NAMALWA (cell line): ENCODE measurements around the gene GPC5.
A peak's percentile ranks its signal among the peaks of the same experiment; 100 is the strongest.
"Not testable (repeated sequence)": the region's sequence is repeated elsewhere in the genome, so short reads cannot be mapped to it uniquely, and the experiment has no call there.

Experiments used
- DNase-seq: peaks from one replicate; pipeline ENCODE4 v3.0.0-alpha.2; 2015; ENCODE audit warnings: low spot score

GPC5 gene

DNA sequence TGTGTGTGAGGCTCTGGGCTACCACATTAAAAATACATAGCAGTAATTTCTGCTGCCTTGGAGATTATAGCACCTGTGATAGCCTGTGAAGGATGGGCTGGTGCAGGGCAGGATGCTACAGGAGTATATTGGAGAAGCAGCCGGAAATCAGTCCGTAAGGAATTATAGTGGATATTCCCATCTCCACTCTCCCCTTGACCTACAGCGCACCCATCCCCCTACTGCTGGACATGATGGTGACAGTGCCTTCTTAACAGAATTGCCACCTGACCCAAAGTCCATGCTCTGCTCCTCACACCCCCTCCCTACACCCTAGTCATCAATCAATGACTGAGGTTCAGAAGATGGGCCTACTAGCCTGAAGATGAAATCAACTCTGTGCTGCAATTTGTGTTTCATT lies 376.0 kb downstream of the GPC5 start:
- DNase-seq: no peak

DNA sequence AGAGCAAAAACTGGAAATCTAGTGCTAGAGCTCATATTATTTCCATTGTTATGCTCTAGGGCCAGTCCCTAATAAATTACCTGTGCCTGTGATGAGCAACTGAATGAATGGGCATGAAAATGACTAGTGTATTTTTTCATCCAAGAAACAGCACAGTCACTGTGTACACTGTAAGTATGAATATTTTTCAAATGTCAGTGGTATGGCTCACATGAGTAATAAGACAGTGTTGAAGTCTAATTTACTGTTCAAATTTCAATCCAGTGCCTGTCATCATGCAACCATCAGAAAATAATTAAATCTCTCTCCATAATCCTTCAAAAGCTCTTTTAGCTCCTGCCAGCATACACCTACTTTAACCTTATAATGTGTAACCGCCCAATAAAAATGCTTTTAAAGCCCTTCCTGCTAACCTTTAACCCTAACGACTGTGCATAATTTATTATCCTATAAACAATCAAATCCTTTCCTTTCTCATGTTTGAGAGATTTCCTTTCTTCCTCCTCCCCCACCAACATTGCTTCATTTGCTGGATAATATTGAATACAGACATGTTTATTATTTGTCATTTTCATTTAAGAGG lies 378.3 kb downstream of the GPC5 start:
- no peak for DNase-seq

DNA sequence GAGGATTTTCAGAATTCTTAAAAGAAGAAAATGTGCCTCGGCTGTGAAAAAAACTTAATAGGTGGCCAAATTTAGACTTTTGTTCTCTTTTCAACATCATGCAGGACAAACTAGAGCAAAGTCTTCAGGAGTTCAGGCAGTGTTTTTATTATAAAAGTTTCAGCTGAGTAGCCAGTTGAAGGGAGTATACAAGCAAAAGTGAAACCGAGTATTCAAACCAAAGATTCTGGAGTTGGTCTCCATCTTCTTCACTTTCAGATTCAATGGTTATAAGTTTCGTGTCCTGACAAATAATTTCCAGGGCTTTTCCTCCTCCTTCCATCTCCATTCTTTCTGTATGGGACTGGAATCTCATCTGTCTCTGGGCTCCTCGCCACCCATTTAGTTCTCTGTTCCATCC lies 379.7 kb downstream of the GPC5 start:
- no peak for DNase-seq

DNA sequence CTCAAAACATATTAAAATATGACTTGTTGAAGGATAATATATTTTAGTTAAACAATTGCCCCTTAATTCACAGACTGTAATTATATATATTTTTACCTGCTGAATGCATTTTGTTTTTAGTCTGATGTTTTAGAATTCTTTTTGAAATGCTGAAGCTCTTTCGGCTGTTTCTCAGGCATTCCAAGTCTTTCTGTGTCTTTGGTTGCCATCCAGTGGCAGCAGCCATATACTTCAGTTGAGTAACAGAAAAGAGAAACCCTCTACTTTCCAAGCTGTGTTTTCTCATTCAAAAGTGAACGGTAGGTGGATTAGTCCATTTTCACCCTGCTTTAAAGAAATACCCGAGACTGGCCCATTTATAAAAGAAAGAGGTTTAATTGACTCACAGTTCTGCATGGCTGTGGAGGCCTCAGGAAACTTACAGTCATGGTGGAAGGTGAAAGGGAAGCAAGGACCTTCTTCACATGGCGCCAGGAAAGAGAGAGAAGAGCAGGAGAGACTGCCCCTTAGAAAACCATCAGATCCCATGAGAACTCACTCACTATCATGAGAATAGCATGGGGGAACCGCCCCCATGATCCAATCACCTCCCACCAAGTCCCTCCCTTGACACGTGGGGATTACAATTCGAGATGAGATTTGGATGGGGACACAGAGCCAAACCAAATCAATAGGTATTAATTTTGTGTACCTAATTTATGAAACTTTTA lies 383.7 kb downstream of the GPC5 start:
- not testable (repeated sequence) for DNase-seq

DNA sequence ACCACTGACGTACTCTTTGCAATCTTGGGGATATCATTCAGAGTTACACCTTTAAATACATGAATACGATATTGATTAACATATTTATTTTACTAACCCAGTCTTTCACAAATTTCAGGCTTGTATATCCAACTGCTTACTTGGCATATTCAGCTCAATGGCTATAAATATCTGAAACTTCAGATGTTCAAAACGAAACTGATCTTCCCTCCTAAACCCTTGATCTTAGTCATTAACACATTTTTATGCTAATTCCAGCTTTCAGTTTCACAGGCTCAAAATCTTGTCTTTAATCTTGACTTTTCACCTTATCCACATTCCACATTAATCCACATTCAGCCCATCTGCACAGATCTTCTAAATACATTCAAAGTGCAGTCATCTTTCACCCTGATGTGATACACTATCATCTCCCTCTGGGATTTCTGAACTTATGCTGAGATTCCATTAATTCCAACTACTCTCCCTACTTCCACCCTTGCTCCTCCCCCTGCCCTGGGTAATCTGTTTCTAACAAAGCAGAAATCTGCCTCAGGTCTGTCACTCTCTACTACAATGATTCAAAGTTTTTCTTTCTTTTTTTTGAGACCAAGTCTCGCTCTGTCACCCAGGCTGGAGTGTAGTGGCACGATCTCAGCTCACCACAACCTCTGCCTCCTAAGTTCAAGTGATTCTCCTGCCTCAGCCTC lies 387.2 kb downstream of the GPC5 start:
- no peak for DNase-seq

DNA sequence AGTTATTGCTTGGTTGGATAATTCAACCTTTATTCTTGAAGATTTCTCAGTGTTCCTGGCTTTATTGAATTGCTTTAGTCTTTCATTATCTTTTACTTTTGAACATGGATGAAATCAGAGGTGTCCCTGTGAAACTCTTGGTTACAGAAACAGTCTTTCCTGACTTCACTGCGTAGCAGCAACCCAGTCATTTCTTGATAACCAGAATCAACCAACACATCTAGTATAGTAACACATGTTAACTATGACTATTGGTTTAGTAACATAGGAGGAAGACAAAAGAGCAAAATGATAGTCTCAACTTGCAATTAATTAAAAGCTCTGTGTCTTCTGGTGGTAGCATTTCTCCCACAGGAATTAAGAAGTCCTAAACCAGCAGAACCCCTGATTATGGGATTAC lies 393.6 kb downstream of the GPC5 start:
- DNase-seq: no peak

DNA sequence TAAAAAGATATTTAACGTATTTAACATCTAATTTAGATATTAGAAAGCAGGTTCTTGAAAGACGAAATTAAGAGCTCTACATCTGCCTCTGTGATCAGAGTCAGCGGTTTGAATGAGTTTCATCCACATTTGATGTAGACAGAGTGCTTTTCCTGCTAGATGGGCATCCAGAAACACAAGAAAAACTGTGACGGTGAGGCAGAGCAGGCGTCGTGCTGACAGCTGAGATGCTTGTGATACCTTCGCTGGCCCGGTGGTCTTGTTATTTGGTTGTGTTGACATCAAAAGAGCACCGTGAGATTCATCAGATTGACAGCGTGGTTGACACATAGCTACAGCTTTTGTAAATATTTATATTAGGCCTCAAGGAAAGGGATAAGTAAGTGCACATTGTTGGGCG lies 399.1 kb downstream of the GPC5 start:
- DNase-seq: no peak

DNA sequence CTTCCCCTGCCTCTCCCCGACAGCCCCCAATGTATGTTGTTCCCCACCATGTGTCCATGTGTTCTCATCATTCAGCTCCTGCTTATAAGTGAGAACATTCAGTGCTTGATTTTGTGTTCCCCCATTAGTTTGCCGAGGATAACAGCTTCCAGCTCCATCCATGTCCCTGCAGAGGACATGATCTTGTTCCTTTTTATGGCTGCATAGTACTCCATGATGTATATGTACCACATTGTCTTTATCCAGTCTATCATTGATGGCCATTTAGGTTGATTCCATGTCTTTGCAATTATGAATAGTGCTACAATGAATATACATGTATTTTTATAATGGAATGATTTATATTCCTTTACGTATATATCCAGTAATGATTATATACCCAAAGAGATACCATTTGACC lies 399.9 kb downstream of the GPC5 start:
- DNase-seq: not testable (repeated sequence)

DNA sequence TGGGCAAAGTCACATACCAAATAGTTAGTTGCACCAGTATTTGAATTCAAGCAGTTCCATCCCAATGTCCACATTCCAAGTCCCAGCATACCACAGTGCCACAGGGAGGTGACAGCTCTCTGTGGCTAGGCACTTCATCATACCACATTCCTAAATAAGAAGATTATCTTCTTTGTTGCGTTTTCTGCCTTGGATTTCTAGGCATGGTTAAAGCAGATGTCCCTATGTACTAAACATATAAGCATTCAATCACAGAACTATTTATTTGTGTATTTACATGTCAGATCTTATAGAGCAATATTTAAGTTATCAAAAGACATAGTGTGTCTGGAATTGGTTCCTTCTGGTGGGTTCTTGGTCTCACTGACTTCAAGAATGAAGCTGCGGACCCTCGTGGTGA lies 403.4 kb downstream of the GPC5 start:
- not testable (repeated sequence) for DNase-seq

DNA sequence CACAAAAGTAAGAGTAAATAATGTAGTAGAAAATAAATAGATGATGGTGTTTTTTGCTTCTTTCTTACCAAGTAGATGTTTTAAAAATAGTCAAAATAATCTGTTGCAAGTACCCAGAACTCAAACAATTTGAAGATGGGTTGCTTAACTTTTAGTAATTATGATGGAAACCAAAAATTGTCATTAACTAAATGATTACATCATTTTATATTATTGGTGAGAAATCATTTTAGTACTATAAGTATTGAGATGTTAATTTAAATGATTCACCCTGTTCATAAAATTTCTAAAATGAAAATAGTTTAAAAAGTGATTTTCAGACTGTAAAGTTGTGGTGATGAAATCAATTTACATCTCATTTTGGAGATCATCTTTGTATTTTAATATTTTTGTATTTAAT lies 404.5 kb downstream of the GPC5 start:
- no peak for DNase-seq

DNA sequence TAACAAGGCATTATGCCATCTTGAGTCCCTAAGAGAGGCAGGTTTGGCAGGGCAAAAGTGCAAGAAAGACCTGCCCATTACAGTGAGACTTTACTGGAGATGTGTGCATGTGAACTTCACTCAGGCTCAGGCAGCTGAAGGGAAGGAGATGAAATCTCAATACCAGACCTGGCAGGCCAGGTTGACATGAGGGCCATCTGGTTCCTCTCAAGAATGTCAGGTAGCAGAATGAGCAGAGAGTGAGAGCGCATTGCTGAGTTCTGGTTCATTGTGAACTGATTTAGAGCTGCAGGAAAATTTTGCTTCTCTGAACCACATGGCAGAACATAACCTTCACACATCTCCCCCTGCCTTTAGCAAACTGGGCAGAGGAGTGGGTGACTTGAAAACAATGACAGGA lies 406.3 kb downstream of the GPC5 start:
- no peak for DNase-seq

DNA sequence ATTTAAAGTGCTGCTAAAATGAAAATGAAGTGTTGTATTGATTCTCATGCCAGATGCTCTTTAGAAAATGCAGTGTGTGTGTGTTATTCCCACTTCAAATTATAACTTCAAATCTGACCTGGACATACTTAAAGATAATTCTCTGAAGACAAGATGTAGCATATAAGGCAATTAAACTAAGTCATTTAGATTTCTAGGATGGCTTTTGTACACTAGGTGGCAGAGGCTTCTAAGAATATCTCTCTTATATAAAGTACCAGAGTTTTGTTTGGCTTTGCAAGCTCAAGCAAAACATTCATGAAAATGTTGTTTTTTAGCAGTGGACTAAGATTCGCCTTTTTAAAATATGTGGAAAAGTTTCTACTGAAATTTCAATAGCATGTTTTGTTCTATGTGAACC lies 407.2 kb downstream of the GPC5 start:
- peak; percentile 40 for DNase-seq

DNA sequence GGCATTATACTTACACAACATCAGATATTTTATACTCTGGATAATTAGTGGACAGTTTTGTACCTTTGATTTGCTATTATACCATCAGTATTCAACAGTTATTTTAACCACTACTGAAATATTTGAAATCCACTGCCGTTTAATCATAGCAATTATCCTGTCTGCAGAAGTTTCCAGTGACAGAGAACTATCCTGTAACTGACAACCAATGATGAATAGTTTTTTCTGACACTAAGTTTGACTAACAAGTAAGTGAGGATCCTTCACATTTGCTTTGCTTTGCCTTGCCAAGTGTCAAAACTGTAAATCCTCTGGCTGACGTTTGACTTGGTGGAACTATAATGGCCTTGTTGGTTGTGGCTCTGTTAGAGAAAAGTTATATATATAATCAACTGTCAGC lies 410.7 kb downstream of the GPC5 start:
- no peak for DNase-seq

DNA sequence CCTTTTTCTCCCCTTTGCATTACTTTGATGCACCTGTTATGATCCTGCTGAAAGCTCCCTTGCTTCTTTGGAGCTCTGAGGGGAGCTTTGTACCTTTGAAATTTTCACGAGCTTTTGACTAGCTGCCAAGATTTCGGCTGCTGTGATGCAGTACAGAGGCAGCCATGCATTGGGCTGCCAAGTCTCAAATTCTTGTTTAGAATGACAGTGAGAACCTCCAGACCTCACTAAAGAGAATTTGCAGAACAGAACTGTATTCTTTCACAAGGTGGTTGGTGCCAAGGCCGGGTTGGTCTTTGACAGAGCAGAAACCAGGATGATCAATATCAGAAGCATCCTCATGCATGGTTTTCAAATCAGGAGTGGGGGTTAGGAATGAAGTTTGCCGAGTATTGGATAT lies 414.8 kb downstream of the GPC5 start:
- DNase-seq: no peak

DNA sequence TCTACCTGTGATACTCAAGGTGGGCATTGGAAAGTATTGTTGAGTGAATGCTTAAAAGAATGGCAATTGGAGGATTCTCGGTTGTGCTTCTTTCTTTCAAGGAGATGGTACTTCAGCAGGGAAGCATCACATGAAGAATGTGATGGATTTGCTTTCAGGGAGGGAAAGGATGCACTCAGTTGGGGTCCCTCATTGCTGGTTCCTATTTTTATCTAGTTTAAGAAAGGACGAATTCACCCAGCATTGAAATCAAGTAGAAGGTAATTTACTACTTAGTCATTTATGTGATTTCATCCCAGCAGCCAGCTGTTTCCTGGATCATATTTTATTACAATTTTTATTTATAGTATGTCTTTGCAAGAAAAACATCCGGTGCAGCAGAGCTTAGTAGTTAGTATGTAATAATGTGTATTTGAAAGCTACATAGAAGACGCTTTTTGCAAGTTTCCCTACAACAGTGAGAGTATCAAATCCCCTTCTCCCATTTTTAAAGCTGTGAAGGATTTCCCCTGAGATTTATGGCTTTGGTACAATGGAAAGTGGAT lies 417.9 kb downstream of the GPC5 start:
- DNase-seq: no peak

DNA sequence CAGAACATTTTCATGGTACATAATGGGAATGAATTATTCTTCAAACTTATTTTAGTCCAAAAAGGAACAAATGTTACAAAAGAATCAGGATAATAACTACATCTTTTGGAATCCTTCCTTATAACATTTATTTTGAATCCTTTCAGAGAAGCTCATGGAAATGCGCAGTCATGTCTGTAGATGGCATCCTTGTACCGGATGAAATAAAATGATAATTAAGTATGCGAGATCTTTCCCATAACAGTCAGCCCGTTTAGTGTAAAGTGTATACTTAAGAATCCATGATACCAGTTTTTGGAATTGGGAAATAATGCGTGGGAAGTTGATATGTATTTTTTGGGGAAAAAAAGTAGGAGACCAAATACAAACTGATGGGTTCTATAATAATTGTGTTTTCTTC lies 418.8 kb downstream of the GPC5 start:
- no peak for DNase-seq

DNA sequence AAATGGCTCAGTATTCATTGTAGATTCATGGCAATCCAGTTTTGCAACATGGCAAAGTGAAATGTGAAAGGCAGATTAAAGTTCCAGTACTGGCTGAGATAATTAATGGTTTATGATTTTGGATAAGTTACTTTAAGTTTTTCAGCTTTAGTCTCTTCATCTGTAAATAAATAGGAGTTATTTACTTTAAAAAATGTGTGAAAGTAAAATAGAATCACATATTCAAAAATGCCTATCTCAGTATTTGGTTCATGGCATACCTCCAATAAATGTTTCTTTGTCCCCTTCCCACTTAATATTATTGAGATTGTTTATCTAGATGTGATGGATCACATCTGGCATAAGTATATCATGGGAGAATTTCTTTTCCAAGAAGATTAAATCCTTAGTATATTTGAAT lies 426.0 kb downstream of the GPC5 start:
- DNase-seq: no peak

DNA sequence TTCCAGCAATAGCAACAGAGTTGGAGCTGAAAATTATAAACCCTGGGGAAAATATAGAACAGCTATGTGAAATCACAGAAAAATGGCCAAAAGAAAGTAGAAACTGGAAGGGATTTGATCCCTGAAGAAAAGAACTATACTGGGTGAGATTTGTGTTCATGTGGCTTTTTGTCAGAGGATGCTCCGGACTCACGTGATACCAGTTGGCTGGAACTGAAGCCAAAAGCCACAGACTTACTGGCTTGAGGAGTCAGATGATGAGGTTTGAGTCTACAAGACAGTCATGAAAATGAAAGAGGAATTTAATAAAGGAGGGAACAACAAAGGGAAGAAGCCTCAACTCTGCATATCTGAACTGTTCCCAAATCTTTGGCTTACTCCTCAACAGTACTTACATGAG lies 427.1 kb downstream of the GPC5 start:
- DNase-seq: no peak

DNA sequence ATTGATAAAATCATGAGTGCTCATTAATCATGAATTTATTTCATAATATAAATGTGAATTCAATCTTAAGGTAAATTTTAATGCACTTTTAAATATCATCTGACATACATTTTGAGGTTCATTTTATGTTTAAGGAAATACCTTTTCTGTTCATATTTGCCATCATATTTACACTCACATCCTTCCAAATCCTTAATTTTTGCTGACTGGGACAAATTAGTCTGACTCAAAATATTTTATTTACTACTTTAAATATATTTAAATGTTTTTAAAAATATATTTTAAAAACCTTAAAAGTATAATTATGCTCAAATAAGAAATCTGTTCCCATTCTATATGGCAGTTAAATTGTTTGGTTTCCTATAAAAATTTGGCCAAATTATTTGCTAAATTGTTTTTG lies 438.1 kb downstream of the GPC5 start:
- no peak for DNase-seq

DNA sequence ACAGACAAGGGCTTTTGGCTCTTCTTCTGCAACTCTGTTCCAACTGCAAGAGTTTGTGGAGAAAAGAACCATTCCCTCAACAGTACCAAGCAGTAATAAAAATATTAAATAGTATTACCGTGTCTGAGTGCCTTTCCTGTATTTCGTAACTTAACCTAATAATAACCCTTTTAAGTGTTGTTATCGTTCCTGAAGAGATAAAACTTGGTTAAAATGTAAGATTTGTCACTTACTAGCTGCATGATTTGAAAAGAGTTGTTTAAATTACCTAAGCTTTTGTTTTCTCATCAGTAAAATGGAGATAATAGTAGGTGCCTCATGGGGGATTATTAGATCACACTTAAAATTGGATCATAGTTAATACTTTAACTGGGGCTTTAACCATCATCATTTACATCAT lies 447.2 kb downstream of the GPC5 start:
- no peak for DNase-seq

DNA sequence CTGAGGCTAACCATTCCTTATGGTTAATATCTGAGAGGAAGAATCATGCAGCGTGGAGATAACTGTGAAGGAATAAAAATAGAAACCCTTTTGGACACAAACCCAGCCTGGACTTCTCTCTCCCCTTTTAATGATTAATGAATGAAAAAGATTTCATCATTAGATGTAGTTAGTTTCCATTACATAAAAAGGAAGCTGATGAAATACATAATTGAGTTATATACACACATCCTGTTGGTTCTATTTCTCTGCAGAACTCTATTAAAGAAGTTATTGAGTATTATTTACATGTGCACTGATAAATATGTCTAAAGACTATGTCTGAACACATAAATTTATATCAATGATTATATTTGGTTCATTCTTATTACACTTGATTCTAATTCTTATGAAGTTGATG lies 465.3 kb downstream of the GPC5 start:
- no peak for DNase-seq

DNA sequence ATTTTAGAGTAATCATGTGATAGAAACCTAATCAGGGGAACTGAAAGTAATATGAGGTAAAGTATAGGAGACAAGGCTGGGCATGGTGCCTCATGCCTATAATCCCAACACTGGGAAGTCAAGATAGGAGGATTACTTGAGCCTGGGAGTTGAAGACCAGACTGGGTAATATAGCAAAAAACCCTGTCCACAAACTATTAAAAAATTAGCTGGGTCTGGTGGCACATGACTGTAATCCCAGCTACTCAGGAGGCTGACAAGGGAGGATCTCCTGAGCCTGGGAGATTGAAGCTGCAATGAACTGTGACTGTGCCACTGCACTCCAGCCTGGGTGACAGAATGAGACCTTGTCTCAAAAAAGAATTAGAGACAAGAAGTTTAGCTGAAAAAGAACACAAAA lies 469.9 kb downstream of the GPC5 start:
- DNase-seq: no peak

DNA sequence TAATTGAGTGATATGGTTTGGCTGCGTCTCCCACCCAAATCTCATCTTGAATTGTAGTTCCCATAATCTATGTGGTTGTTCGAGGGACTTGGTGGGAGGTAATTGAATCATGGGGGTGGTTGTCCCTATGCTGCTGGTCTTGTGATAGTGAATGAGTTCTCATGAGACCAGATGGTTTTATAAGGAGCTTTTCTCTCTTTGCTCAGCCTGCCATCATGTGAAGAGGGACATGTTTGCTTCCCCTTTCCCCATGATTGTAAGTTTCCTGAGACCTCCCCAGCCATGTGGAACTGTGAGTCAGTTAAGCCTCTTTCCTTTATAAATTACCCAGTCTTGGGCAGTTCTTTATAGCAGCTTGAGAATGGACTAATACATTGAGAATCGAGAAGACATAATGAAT lies 480.1 kb downstream of the GPC5 start:
- DNase-seq: no peak
